ENCODE measurements around the gene RTCB.

DNA sequence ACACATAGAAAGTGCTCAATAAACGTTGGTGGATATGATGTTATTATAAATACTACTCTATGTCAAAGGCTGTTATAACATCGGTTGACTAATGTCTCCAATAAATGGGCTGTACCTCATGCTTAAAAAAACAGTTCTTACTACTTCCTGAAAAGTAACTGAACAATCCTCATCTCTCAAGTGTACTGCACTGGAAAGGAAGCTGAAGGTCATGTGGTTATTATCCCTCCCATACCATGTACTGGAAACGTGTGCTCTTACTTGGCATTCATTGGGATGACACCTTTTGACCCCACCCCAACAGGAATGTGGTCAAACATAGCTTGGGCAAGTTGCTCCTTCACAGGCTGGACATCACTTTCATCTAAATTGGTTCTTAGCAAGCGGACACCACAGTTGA lies 10.6 kb downstream of the RTCB start:
- TF ChIP-seq POLR2AphosphoS5 (IDR thresholded peaks at IDR 0.05) (no peak), POLR2A (IDR thresholded peaks at IDR 0.05) (no peak)
- TF ChIP-seq, protein P1, sequence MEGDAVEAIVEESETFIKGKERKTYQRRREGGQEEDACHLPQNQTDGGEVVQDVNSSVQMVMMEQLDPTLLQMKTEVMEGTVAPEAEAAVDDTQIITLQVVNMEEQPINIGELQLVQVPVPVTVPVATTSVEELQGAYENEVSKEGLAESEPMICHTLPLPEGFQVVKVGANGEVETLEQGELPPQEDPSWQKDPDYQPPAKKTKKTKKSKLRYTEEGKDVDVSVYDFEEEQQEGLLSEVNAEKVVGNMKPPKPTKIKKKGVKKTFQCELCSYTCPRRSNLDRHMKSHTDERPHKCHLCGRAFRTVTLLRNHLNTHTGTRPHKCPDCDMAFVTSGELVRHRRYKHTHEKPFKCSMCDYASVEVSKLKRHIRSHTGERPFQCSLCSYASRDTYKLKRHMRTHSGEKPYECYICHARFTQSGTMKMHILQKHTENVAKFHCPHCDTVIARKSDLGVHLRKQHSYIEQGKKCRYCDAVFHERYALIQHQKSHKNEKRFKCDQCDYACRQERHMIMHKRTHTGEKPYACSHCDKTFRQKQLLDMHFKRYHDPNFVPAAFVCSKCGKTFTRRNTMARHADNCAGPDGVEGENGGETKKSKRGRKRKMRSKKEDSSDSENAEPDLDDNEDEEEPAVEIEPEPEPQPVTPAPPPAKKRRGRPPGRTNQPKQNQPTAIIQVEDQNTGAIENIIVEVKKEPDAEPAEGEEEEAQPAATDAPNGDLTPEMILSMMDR (IDR thresholded peaks at IDR 0.05): no peak

Data from gastroesophageal sphincter (tissue), 3 donors.